Diencephalon (tissue), 1 donor: Measurements from ENCODE around the gene OPN4. TPM values are rescaled to one million over a fixed set of nuclear protein-coding genes. Genes with fewer than 3 reads are reported as not detected.

ENCODE experiments used
- total RNA-seq: library from RNA; depleted of rRNA; stranded (reverse); fragments of >200 nt; gene quantifications from one replicate; pipeline ENCODE4 v1.2.3, GENCODE V29; 2014

OPN4 gene, protein sequence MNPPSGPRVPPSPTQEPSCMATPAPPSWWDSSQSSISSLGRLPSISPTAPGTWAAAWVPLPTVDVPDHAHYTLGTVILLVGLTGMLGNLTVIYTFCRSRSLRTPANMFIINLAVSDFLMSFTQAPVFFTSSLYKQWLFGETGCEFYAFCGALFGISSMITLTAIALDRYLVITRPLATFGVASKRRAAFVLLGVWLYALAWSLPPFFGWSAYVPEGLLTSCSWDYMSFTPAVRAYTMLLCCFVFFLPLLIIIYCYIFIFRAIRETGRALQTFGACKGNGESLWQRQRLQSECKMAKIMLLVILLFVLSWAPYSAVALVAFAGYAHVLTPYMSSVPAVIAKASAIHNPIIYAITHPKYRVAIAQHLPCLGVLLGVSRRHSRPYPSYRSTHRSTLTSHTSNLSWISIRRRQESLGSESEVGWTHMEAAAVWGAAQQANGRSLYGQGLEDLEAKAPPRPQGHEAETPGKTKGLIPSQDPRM
- total RNA-seq: not detected

DNA sequence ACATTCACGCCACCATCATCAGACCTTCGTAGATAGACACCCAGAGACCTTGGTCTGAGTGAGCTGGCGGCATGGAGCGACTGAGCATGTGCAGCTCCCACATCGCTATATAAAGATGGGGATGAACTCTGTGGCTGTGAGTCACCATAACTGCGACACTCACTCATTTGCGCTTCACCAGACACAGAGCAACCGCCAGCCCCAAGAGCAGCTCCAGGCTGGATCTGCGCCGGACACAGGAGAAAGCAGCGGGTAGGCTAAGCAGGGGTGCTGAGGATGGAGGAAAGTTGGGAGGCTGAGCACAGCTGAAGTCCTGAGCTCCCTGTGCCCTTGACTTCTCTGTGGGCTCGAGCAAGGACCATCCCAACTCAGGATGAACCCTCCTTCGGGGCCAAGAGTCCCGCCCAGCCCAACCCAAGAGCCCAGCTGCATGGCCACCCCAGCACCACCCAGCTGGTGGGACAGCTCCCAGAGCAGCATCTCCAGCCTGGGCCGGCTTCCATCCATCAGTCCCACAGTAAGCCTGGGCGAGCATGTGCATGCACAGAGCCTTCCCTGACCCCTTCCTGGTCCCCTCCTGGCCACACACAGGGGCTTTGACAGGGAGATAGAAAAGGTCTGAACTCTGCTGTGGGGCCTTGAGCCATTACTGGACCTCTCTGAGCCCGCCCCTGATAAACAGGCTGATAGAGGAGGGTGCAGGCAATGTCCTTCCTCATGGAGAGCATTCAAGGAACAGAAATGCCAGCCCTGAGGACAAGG, at the start of gene OPN4:
Gene OPN4 (plus strand): TSS at position 137 of the 762 bp plus-strand sequence. CDS start 237 bp downstream, at position 374.

DNA sequence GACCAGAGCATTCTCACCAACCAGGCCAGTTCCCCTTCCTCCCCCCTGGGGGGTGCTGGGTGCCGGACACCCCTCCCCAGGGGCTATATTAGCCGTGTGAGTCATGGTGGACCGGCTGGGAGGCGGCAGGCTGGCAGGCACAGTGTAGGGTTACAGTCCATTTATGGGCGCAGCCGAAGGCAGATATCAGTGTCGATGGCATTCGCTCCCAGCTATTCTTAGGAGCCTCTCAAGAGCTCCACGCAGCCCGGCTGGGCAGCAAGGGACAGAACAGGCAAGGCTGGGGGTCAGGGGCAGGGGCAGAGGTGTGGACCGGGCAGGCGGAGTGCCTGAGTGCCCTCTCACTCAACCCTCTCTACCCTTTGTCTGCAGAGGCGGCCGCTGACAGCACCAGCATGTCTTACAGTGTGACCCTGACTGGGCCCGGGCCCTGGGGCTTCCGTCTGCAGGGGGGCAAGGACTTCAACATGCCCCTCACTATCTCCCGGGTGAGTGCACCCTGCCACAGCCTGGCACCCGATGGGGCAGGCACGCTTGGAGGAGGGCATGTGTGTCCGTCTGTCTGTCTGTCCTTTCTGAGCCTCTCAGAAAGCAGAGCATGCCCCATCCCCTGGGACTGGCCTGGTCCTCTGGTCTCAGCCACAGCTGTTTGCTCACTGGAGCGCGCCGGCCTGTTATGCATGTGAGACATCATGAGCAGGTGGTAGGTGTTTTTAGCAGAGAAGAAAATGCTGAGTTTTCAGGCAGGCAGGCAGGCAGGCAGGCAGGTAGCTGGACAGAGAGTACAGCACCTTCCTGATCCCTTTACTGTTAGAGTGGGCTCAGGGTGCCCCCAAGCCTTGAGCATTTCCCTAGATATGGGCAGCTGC, 14.2 kb downstream of the OPN4 start, which contains the start of gene LDB3:
Gene LDB3 (plus strand): TSS at position 215 of the 869 bp plus-strand sequence. CDS start 181 bp downstream, at position 396.

Other genes starting within 250 kb of the OPN4 start
- gene WAPL, start 132.8 kb upstream of the OPN4 start, total RNA-seq: 57.9 TPM
- gene LDB3, start 14.0 kb downstream of the OPN4 start, total RNA-seq: not detected
- gene BMPR1A, start 102.1 kb downstream of the OPN4 start, total RNA-seq: 48.0 TPM